ENCODE measurements around the gene CCDC188. TPM values are rescaled to one million over a fixed set of nuclear protein-coding genes. Genes with fewer than 3 reads are reported as not detected.
A peak's percentile ranks its signal among the peaks of the same experiment; 100 is the strongest.

The CCDC188 gene
- total RNA-seq, 1 donor from 2014 or later, result 1.6 TPM

DNA sequence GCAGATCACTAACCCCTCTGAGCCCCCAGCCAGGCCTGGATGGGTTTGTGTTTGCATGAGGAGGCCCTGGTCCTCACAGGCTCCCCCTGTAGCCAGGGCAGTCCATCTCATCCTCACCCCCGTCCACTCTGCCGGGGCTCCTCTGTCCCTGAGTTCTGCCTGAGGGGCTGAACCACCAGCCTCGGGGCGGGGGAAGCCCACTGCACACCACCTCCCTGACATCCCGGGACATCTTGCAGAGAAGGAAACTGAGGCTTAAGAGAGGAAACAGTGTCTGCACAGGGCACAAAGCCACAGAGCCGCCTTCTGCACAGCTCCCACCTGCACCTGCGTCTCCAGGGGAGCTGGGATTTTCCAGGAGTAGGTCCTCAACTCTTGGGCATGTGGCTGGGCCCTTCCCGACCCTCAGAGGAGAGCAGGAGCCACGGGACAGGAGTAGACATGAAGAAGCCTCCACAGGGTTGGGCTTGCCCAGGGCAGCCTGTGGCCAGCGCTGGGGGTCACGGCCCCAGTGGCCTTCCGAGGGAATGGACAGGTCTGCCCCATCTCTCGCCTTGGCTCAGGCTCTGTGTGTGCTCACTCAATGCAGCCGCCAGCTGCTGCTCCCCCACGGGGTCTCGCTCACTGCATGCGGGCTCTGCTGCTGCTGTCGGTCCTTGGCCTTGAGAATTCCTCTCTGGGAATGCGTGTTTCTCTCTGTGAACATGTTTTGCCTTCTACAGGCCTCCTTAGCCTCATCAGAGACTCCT, 45.4 kb upstream of the CCDC188 start:
- no peaks in the 10 kb centered on the region for H3K36me3 ChIP-seq
- ATAC-seq (no peak), DNase-seq (no peak)
- TF ChIP-seq, protein P1, sequence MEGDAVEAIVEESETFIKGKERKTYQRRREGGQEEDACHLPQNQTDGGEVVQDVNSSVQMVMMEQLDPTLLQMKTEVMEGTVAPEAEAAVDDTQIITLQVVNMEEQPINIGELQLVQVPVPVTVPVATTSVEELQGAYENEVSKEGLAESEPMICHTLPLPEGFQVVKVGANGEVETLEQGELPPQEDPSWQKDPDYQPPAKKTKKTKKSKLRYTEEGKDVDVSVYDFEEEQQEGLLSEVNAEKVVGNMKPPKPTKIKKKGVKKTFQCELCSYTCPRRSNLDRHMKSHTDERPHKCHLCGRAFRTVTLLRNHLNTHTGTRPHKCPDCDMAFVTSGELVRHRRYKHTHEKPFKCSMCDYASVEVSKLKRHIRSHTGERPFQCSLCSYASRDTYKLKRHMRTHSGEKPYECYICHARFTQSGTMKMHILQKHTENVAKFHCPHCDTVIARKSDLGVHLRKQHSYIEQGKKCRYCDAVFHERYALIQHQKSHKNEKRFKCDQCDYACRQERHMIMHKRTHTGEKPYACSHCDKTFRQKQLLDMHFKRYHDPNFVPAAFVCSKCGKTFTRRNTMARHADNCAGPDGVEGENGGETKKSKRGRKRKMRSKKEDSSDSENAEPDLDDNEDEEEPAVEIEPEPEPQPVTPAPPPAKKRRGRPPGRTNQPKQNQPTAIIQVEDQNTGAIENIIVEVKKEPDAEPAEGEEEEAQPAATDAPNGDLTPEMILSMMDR (IDR thresholded peaks at IDR 0.05), result no peak
- H3K9me3 ChIP-seq, result no peaks in the 10 kb centered on the region
- intact Hi-C loops (cut with DNase I), result no loop called here
- no peaks in the 10 kb centered on the region for H3K4me1 ChIP-seq
- H3K27ac ChIP-seq, result no peak overlapping the region
- H3K27me3 ChIP-seq, result no peaks in the 10 kb centered on the region
- H3K4me3 ChIP-seq, result no peak overlapping the region

DNA sequence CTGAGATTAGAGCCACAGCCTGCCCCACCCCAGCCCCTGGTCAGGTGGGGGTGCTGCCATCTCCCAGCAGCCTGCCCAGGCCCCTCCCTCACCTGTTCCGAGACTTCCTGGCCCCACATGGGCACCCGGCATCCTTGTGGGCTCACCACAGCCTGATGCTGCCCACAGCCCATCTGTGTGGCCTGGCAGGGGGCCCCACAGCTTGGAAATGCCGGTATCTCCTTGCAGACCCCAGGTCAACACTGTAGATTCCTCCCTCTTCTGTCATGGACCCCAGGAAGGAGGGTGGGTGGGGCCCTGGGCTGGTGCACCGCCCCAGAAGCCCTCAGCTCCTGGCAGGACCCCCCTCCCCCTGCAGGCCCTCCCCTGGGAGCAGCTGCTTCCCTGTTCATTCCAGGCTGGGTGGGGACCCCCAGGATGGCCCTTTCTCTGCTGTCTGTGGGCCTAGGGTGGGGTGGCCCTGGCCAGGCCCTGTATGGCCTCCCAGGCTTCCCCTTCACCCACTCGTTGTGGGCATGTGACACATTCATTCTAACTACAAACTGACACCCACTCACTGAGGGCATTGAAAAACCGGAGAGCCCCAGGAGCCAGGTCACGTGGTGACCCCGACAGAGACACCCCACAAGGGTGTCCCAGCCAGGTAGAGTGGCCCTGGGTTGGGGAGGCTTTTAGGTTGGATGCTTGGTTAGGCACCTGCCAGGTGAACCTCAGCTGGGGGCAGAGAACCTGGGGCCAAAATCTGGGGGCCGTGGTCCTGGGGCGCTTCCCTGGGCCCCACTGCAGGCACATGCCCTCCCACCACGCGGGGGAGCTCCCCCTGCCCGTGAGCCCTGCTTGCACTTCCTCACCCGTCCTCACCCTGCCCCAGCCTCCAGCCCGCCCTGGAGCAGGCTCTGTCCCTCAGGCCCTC, 44.1 kb upstream of the CCDC188 start:
- Histone ChIP-seq H3K4me1 (no peaks in the 10 kb centered on the region), H3K27ac (no peak overlapping the region), H3K4me3 (no peak overlapping the region), H3K36me3 (no peaks in the 10 kb centered on the region), H3K9me3 (no peaks in the 10 kb centered on the region), H3K27me3 (no peaks in the 10 kb centered on the region)
- intact Hi-C loops (cut with DNase I), result no loop called here
- peak; percentile 48 for ATAC-seq
- no peak for DNase-seq
- TF ChIP-seq, protein P1 (IDR thresholded peaks at IDR 0.05), result no peak

DNA sequence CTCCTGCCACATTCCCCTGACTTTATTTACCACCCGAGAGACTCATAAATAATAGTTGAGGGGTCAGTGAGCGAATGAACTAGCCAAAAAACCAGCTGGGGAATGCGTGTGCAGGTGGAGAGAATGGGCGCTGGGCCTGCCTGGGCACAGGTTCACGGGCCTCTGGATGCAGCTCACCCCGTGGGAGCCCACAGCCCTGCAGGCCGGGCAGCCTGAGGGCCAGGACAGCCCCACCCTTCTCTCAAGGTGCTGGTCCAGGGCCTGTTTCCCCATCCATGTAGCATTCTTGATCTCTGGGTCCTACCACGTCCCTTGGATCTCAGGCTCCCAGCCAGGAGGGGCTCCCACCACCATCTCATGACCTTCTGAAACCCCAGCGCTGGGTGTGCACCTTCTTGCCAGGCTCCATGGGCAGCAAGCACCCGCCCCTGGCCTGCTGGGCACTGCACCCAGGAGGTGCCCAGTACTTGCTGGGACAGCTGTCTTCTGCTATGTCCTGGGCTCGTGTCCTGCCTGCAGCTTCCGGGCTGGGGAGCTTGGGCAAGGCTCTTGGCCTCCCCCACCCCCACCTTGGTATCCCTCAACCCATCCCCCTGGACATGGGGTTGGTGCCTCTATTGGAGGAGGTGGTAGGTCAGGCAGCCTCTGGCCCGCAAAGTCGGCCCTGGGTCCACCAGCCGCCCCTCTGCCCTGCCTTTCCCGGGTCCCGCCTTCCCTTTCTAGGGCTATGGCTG, 43.1 kb upstream of the CCDC188 start:
- ATAC-seq, result no peak
- Histone ChIP-seq H3K4me3 (no peak overlapping the region), H3K4me1 (no peaks in the 10 kb centered on the region), H3K27ac (no peak overlapping the region), H3K27me3 (no peaks in the 10 kb centered on the region), H3K36me3 (no peaks in the 10 kb centered on the region), H3K9me3 (no peaks in the 10 kb centered on the region)
- no peak for DNase-seq
- intact Hi-C loops (cut with DNase I), result no loop called here
- TF ChIP-seq, protein P1 (IDR thresholded peaks at IDR 0.05), result no peak

DNA sequence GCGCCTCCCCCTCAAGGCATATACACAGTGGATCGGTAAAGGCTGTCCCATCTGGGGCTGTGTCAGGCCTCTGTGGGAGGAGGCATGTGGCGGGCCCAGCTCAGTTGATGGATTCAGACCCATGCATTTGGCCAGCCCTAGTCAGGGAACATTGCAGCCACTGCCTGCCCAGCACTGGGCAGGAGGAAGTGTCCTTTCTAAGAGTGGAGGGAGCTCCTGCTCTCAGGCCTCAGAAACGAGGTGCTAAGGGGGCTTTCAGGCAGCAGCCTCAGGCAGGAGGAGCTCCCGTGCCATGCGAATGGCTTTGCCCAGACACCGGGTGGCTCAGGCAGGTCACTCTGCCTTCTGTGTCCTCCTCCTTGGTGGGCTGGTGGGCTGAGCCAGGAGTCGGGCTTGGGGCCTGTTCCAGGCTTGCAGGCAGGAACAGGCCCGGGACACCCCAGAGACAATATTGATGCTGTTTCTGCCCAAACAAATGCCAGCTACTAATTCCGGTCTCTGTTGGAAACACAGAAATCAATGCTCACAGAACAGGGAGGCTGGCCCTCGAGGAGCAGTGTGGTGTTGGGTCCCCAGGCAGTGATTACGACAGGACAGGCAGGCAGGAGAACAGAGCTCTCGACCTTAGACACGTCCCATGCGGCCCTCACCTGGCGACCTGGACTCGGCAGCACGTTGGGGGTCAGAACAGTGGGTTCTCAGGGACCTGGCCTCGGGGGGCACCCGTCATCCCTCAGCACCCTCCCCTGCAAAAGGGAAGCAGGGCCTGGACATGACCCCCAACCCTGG, 42.3 kb upstream of the CCDC188 start:
- no peaks in the 10 kb centered on the region for H3K4me1 ChIP-seq
- intact Hi-C loops (cut with DNase I), result no loop called here
- ATAC-seq (no peak), DNase-seq (no peak)
- H3K4me3 ChIP-seq, result no peak overlapping the region
- TF ChIP-seq, protein P1 (IDR thresholded peaks at IDR 0.05), result no peak
- H3K27me3 ChIP-seq, result no peaks in the 10 kb centered on the region
- H3K36me3 ChIP-seq, result no peaks in the 10 kb centered on the region
- H3K9me3 ChIP-seq, result no peaks in the 10 kb centered on the region
- H3K27ac ChIP-seq, result no peak overlapping the region
